ENCODE data around the gene HOXD12.
A peak's percentile ranks its signal among the peaks of the same experiment; 100 is the strongest.

GRCh38 chr2:176136374-176137251 lies 37.0 kb downstream of the HOXD12 start:
- TF ChIP-seq, protein P1, sequence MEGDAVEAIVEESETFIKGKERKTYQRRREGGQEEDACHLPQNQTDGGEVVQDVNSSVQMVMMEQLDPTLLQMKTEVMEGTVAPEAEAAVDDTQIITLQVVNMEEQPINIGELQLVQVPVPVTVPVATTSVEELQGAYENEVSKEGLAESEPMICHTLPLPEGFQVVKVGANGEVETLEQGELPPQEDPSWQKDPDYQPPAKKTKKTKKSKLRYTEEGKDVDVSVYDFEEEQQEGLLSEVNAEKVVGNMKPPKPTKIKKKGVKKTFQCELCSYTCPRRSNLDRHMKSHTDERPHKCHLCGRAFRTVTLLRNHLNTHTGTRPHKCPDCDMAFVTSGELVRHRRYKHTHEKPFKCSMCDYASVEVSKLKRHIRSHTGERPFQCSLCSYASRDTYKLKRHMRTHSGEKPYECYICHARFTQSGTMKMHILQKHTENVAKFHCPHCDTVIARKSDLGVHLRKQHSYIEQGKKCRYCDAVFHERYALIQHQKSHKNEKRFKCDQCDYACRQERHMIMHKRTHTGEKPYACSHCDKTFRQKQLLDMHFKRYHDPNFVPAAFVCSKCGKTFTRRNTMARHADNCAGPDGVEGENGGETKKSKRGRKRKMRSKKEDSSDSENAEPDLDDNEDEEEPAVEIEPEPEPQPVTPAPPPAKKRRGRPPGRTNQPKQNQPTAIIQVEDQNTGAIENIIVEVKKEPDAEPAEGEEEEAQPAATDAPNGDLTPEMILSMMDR (conservative IDR thresholded peaks at IDR 0.05; ENCODE audit: low read depth in 2 of 2): no peak
- TF ChIP-seq EZH2phosphoT487 (IDR thresholded peaks at IDR 0.05; ENCODE audit: unreplicated experiment) (peak; percentile 85), POLR2AphosphoS5 (IDR thresholded peaks at IDR 0.05; ENCODE audit: low read depth) (no peak), CREB1 (CRISPR knock-in tag; IDR thresholded peaks at IDR 0.05; ENCODE audit: low read depth) (no peak), EZH2 (IDR thresholded peaks at IDR 0.05; ENCODE audit: low read depth, unreplicated experiment) (peak; percentile 89), JUNB (IDR thresholded peaks at IDR 0.05; ENCODE audit: unreplicated experiment) (no peak)
- TF ChIP-seq, protein P2, sequence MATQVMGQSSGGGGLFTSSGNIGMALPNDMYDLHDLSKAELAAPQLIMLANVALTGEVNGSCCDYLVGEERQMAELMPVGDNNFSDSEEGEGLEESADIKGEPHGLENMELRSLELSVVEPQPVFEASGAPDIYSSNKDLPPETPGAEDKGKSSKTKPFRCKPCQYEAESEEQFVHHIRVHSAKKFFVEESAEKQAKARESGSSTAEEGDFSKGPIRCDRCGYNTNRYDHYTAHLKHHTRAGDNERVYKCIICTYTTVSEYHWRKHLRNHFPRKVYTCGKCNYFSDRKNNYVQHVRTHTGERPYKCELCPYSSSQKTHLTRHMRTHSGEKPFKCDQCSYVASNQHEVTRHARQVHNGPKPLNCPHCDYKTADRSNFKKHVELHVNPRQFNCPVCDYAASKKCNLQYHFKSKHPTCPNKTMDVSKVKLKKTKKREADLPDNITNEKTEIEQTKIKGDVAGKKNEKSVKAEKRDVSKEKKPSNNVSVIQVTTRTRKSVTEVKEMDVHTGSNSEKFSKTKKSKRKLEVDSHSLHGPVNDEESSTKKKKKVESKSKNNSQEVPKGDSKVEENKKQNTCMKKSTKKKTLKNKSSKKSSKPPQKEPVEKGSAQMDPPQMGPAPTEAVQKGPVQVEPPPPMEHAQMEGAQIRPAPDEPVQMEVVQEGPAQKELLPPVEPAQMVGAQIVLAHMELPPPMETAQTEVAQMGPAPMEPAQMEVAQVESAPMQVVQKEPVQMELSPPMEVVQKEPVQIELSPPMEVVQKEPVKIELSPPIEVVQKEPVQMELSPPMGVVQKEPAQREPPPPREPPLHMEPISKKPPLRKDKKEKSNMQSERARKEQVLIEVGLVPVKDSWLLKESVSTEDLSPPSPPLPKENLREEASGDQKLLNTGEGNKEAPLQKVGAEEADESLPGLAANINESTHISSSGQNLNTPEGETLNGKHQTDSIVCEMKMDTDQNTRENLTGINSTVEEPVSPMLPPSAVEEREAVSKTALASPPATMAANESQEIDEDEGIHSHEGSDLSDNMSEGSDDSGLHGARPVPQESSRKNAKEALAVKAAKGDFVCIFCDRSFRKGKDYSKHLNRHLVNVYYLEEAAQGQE (IDR thresholded peaks at IDR 0.05; ENCODE audit: unreplicated experiment): no peak
